K562 (cell line): Measurements from ENCODE around the gene POLD1. TPM values are rescaled to one million over a fixed set of nuclear protein-coding genes. Genes with fewer than 3 reads are reported as not detected.
A peak's percentile ranks its signal among the peaks of the same experiment; 100 is the strongest.

Experiments
- ATF1 ChIP-seq, 2 experiments: fragments of 450-650 bp in 1 of 2; IDR thresholded peaks; 2 replicates each; pipeline ENCODE4 v1.6.1; 2016; ENCODE audit warnings: missing compliant biosample characterization in 1 of 2, missing genetic modification characterization in 1 of 2
- MEIS2 ChIP-seq: fragments of 450-650 bp; IDR thresholded peaks from 2 replicates; pipeline ENCODE4 v1.6.1; 2014; ENCODE audit warnings: mild to moderate bottlenecking; ENCODE audit not compliant: partially characterized antibody
- SAFB2 ChIP-seq: fragments of 200-400 bp; formaldehyde crosslinking; IDR thresholded peaks from 2 replicates; pipeline ENCODE4 v1.6.1; 2018; ENCODE audit warnings: borderline replicate concordance, low read length, low read depth, moderate library complexity; ENCODE audit not compliant: severe bottlenecking
- YY1 ChIP-seq, 3 experiments: IDR thresholded peaks; 2 replicates each; pipeline ENCODE4 v1.6.1; 2011; ENCODE audit warnings: low read length in 2 of 3, mild to moderate bottlenecking in 2 of 3, moderate library complexity in 2 of 3, borderline replicate concordance in 1 of 3, control low read depth in 1 of 3, low read depth in 1 of 3; ENCODE audit not compliant: insufficient read depth in 3 of 3, insufficient replicate concordance in 2 of 3, control insufficient read depth in 1 of 3, insufficient read length in 1 of 3; ENCODE audit errors: extremely low read depth in 1 of 3
- ZBTB40 ChIP-seq, 2 experiments: fragments of 450-650 bp in 1 of 2; sonication (generic) in 1 of 2; formaldehyde crosslinking in 1 of 2; IDR thresholded peaks; 2 replicates each; pipeline versions ENCODE4 v1.7.1 to v1.9.0; 2016 to 2022; ENCODE audit warnings: inconsistent platforms in 1 of 2, mild to moderate bottlenecking in 1 of 2, missing genetic modification reagents in 1 of 2
- ZNF140 ChIP-seq: fragments of 250-450 bp; sonication (Bioruptor Pico); IDR thresholded peaks from 2 replicates; pipeline ENCODE4 v1.8.0; 2021; ENCODE audit warnings: moderate library complexity, mild to moderate bottlenecking, inconsistent platforms
- ZNF224 ChIP-seq: sonication (generic); formaldehyde crosslinking; IDR thresholded peaks from 2 replicates; pipeline ENCODE4 v1.8.0; 2022; ENCODE audit warnings: mild to moderate bottlenecking, missing genetic modification reagents
- ZNF280A ChIP-seq: fragments of 450-650 bp; IDR thresholded peaks from 2 replicates; pipeline ENCODE4 v1.6.1; 2018; ENCODE audit warnings: mild to moderate bottlenecking, low read depth; ENCODE audit not compliant: partially characterized antibody
- polyA plus RNA-seq, 8 experiments: library from polyadenylated mRNA; depleted of rRNA in 4 of 8; stranded (reverse) in 5 of 8; unstranded in 3 of 8; fragments of >200 nt; fragmentation: Nextera tagmentation in 2 of 8; fragmentation: Illumina TruSeq in 1 of 8; extraction: Ambion mirVana in 2 of 8; extraction: Trizol in 1 of 8; gene quantifications; 2 replicates each; pipeline versions ENCODE4 v1.2.1 to v1.2.3, GENCODE V29; 2011 to 2014; ENCODE audit warnings: inconsistent platforms in 1 of 8, missing spikeins in 1 of 8
- total RNA-seq, 7 experiments: library from RNA; depleted of rRNA in 6 of 7; stranded (reverse); fragments of >200 nt in 6 of 7; fragmentation: Illumina TruSeq in 2 of 7; extraction: Trizol in 2 of 7; gene quantifications; 2 replicates each; pipeline versions ENCODE4 v1.2.1 to v1.2.3, GENCODE V29; 2011 to 2021; ENCODE audit warnings: low replicate concordance in 1 of 7
- TF ChIP-seq, protein P1 (sequence below): fragments of 250-450 bp; sonication (Bioruptor Pico); IDR thresholded peaks from 2 replicates; pipeline ENCODE4 v1.9.0; 2021; ENCODE audit warnings: mild to moderate bottlenecking
- TF ChIP-seq, protein P2 (sequence below): IDR thresholded peaks from 2 replicates; pipeline ENCODE4 v1.6.1; 2012; ENCODE audit warnings: low read depth, low read length, improper control_type of control experiment, borderline replicate concordance

Gene POLD1
- total and polyA plus RNA-seq, 9 of the 15 experiments (the other 6 are each of a cell fraction or from before 2014, with no cell fraction given), result 1.3 to 312 (median 47.8) TPM

GRCh38 chr19:50361290-50362029, 22.7 kb upstream of the POLD1 start (continued):
- TF ChIP-seq YY1 (IDR thresholded peaks at IDR 0.05; ENCODE audit: borderline replicate concordance in 1 of 3, control insufficient read depth in 1 of 3, extremely low read depth in 1 of 3, insufficient read depth in 3 of 3, insufficient read length in 1 of 3, insufficient replicate concordance in 2 of 3, low read depth in 1 of 3, low read length in 2 of 3) (peak in 1 of 3 experiments; percentile 12), MEIS2 (no peak), ZNF224 (CRISPR knock-in tag) (no peak), ZNF140 (CRISPR knock-in tag) (no peak), ATF1 (CRISPR knock-in tag; IDR thresholded peaks at IDR 0.05) (no peak), ATF1 (tag; IDR thresholded peaks at IDR 0.05) (peak; percentile 68), SAFB2 (no peak), ZNF280A (no peak), ZBTB40 (IDR thresholded peaks at IDR 0.05) (no peak), ZBTB40 (CRISPR knock-in tag; IDR thresholded peaks at IDR 0.05) (no peak)
- TF ChIP-seq, protein P1, sequence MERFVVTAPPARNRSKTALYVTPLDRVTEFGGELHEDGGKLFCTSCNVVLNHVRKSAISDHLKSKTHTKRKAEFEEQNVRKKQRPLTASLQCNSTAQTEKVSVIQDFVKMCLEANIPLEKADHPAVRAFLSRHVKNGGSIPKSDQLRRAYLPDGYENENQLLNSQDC (CRISPR knock-in tag), result no peak
- TF ChIP-seq, protein P2, sequence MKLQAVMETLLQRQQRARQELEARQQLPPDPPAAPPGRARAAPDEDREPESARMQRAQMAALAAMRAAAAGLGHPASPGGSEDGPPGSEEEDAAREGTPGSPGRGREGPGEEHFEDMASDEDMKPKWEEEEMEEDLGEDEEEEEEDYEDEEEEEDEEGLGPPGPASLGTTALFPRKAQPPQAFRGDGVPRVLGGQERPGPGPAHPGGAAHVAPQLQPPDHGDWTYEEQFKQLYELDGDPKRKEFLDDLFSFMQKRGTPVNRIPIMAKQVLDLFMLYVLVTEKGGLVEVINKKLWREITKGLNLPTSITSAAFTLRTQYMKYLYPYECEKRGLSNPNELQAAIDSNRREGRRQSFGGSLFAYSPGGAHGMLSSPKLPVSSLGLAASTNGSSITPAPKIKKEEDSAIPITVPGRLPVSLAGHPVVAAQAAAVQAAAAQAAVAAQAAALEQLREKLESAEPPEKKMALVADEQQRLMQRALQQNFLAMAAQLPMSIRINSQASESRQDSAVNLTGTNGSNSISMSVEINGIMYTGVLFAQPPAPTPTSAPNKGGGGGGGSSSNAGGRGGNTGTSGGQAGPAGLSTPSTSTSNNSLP, result no peak
